GM12801 (cell line): ENCODE results near the gene ADCY2.

Experiments used
- TF ChIP-seq, protein P1 (sequence below): IDR thresholded peaks from one replicate; pipeline ENCODE4 v1.5.1; 2011; ENCODE audit warnings: control low read depth; ENCODE audit not compliant: insufficient read length; ENCODE audit errors: extremely low read depth

Gene ADCY2

DNA sequence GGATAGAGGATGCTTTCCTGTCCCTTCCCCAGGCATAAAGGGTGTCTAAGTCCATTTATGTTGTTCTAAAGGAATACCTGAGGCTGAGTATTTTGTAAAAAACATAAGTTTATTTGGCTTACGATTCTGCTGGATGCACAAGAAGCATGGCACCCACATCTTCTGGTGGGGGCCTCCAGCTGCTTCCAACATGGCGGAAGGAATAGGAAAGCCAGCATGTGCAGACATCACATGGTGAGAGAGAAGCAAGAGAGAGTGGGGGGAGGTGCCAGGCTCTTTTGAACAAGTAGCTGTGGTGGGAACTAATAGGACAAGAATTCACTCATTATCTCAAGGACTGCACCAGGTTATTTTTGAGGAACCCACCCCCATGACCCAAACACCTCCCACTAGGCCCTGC is 77.2 kb downstream of the ADCY2 start:
- TF ChIP-seq, protein P1, sequence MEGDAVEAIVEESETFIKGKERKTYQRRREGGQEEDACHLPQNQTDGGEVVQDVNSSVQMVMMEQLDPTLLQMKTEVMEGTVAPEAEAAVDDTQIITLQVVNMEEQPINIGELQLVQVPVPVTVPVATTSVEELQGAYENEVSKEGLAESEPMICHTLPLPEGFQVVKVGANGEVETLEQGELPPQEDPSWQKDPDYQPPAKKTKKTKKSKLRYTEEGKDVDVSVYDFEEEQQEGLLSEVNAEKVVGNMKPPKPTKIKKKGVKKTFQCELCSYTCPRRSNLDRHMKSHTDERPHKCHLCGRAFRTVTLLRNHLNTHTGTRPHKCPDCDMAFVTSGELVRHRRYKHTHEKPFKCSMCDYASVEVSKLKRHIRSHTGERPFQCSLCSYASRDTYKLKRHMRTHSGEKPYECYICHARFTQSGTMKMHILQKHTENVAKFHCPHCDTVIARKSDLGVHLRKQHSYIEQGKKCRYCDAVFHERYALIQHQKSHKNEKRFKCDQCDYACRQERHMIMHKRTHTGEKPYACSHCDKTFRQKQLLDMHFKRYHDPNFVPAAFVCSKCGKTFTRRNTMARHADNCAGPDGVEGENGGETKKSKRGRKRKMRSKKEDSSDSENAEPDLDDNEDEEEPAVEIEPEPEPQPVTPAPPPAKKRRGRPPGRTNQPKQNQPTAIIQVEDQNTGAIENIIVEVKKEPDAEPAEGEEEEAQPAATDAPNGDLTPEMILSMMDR, result no peak

DNA sequence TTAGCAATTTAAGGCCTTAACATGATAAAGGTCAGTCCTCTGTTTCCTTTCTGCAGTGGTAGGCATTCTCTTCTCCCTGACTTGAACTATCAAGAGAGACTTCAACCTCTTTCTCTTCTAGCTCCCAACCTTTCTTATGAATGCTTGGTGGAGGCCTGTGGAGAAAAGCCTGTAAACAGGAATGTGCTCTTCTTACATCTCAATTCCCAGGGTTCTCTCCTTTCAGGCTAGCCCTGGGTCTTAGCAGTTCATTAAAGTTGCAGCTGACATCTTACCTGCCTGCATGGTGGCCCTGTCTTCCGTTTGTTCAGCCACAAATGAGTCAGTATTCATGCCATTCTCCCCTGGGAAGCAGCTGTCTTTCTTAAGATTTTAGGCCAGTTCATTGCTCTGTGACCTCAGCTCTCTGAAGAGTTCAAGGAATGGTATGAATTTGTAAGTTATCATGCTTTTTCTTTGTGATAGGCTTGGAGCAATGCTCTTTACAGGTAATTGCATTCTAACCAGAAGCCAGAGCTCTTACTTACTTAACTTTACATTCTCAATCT is 77.8 kb downstream of the ADCY2 start:
- TF ChIP-seq, protein P1, result no peak

GRCh38 chr5:7474821-7475403 is 79.0 kb downstream of the ADCY2 start:
- TF ChIP-seq, protein P1, result no peak

DNA sequence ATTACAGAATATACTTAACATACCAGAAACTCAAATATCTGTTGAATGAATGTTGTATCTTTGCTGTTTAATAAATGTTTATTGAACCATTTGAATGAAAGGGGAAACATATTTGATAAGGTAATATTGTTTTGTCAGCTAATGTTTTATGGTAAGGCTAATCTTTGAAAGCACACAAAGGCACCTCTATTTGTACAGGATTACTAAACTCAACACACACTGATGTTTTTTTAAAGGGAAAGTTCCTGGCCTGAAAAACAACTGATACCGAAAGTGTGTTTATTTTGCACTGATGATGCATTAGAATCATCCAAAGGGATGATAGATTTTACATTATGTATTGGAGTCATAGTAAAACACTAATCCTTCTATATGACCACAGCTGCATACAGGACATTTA is 82.5 kb downstream of the ADCY2 start:
- TF ChIP-seq, protein P1, result no peak

GRCh38 chr5:7488734-7489133 is 92.8 kb downstream of the ADCY2 start:
- TF ChIP-seq, protein P1, result no peak

- TF ChIP-seq, protein P1, result no peak
Measured at GRCh38 chr5:7492371-7492770, 96.4 kb downstream of the ADCY2 start.

- TF ChIP-seq, protein P1, result no peak
Measured at GRCh38 chr5:7493081-7493480, 97.1 kb downstream of the ADCY2 start.
